Thymus (tissue), 11 donors: ENCODE measurements around the gene ITGB2. TPM values are rescaled to one million over a fixed set of nuclear protein-coding genes. Genes with fewer than 3 reads are reported as not detected.
A peak's percentile ranks its signal among the peaks of the same experiment; 100 is the strongest.

Experiments used
- DNase-seq, 9 donors: peaks; one replicate each; pipeline ENCODE4 v3.0.0-alpha.2; 2013; ENCODE audit warnings: low spot score in 9 of 9, low read depth in 6 of 9, missing footprints in 1 of 9
- H3K27ac ChIP-seq, 2 donors: one replicate each; pipeline ENCODE4 v1.5.1; 2013; ENCODE audit warnings: control low read depth in 1 of 2, low read depth in 1 of 2, low read length in 1 of 2, mild to moderate bottlenecking in 1 of 2, moderate library complexity in 1 of 2
- H3K27me3 ChIP-seq, 2 donors: one replicate each; pipeline ENCODE4 v1.5.1; 2013; ENCODE audit warnings: low read length in 1 of 2; ENCODE audit not compliant: control insufficient read depth in 2 of 2, insufficient read depth in 1 of 2
- H3K36me3 ChIP-seq, 2 donors: one replicate each; pipeline ENCODE4 v1.5.1; 2013; ENCODE audit warnings: low read length in 1 of 2, mild to moderate bottlenecking in 1 of 2, moderate library complexity in 1 of 2; ENCODE audit not compliant: control insufficient read depth in 2 of 2, insufficient read depth in 2 of 2
- H3K4me1 ChIP-seq, 2 donors: one replicate each; pipeline ENCODE4 v1.5.1; 2013; ENCODE audit warnings: low read length in 2 of 2; ENCODE audit not compliant: control insufficient read depth in 2 of 2, insufficient read depth in 2 of 2
- H3K4me3 ChIP-seq, 2 donors: one replicate each; pipeline ENCODE4 v1.5.1; 2013; ENCODE audit warnings: low read length in 2 of 2, control low read depth in 1 of 2, mild to moderate bottlenecking in 1 of 2
- H3K9me3 ChIP-seq, 2 donors: one replicate each; pipeline ENCODE4 v1.5.1; 2013; ENCODE audit warnings: low read length in 1 of 2, mild to moderate bottlenecking in 1 of 2; ENCODE audit not compliant: control insufficient read depth in 2 of 2, insufficient read depth in 1 of 2
- WGBS: extraction: QIAGEN DNeasy Blood & Tissue Kit; methylation state at CpG from one replicate; pipeline ENCODE4 v1.1.7; 2013; 5-methylcytosine and 5-hydroxymethylcytosine counted together
- polyA plus RNA-seq: library from polyadenylated mRNA; stranded (reverse); fragments of 200-250 nt; gene quantifications from one replicate; pipeline ENCODE4 v1.2.3, GENCODE V29; 2013
- total RNA-seq: library from RNA; stranded (reverse); fragments of 120-200 nt; gene quantifications from one replicate; pipeline ENCODE4 v1.2.4, GENCODE V29; 2013
- donor health status: healthy.

Gene ITGB2
- total and polyA plus RNA-seq, 2 donors = 104 to 134 TPM

DNA sequence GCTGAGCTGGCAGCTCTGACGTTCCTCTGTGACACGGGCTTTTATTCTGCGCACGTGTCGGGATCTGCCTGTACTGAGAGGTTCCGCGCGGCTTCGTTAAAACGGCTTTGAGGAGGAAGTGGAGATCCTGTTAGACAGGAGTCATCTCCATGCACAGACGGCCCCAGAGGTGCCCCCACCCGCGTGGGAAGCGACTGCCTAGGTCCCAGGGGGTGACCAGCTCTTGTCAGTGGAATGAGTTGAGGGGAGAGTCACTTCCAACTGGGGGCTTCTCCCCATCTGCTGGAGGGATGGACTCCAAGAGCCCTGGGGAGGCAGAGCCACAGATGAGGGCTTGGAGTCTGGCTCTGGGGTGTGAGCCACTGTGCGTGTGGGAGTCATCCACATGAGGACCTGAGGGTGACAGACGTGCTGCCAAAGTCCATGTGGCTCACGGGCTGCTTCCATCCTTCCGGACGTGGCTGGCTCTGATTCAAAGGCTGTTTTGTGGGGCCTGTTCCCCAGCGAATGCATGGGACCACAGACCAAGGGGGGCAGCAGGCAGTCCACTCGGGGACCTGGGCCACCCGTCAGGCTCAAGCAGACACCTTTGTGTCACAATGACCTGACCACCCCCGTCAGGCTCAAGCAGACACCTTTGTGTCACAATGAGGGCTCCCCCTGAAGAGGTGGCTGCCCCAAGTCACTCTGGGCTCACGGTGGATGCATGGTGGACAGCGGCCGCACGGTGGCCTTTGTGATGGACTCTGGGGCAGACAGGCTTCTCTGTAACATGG lies 74.0 kb downstream of the ITGB2 start:
- H3K27ac ChIP-seq = peak overlapping the region in 1 of 2 donors; percentile 14
- H3K27me3 ChIP-seq = peaks cover 0 to 30% of the 10 kb centered on the region in 2 donors
- H3K4me1 ChIP-seq = peaks cover 10 to 29% of the 10 kb centered on the region in 2 donors
- H3K4me3 ChIP-seq = peak overlapping the region in 1 of 2 donors; percentile 19
- H3K9me3 ChIP-seq = peaks cover 0 to 3% of the 10 kb centered on the region in 2 donors
- H3K36me3 ChIP-seq = peaks cover 29 to 30% of the 10 kb centered on the region in 2 donors
- DNase-seq = peak in 5 of 9 donors; percentile 33 to 75 (median 45)
- 43% methylated on average over 27 of the region's 27 CpGs for WGBS

GRCh38 chr21:44846224-44846484 lies 74.5 kb downstream of the ITGB2 start:
- Histone ChIP-seq H3K27me3 (peaks cover 0 to 30% of the 10 kb centered on the region in 2 donors), H3K4me1 (peaks cover 10 to 24% of the 10 kb centered on the region in 2 donors), H3K27ac (peak overlapping the region in 1 of 2 donors; percentile 14), H3K36me3 (peaks cover 25 to 27% of the 10 kb centered on the region in 2 donors), H3K9me3 (peaks cover 0 to 3% of the 10 kb centered on the region in 2 donors), H3K4me3 (peak overlapping the region in 1 of 2 donors; percentile 19)
- no peak for DNase-seq
- WGBS = 4% methylated on average over 1 of the region's 1 CpG

DNA sequence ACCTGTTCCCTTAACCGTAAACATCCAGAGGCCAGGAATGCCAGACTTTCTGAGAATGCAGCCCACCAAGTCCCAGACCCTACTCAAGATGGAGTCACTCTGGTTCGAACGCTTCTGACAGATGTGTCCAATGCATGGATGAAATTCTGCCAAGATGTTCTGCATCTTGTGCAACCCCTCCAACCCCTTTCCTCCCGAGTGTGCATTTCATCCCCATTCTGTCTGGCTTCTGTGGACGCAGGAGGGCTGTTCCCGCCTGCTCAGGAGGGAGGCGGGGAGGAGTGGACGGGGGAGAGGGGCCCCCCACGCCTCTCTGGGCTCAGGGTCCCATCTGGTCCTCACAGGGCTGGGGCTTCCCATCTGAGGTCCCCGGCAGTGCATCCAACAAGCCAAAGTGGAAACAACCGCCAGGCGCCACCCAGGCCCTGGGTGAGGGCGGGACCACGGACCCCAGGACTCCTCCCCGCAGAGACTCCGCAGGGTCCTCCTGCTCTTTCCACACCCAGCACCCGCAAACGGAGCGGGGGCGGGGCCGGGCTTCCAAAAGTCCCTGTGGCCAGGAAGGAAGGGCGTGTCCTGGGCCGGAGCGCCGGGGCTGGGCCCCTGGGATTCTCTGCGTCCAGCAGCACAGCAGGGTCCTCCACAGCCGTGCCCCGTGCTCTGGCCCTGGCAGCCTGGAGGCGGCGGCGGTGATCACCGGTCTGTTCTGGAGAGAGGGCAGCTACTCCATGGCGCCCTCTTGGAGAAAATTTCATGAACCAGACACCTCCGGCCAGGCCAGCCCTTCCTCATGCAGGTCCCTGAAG lies 75.1 kb downstream of the ITGB2 start:
- peaks cover 0 to 32% of the 10 kb centered on the region in 2 donors for H3K27me3 ChIP-seq
- DNase-seq = peak in 2 of 9 donors; percentile 37 to 54
- H3K4me3 ChIP-seq = peak overlapping the region; percentile 19 to 45

GRCh38 chr21:44844256-44844655 lies 76.4 kb downstream of the ITGB2 start:
- Histone ChIP-seq H3K4me1 (peaks cover 10 to 18% of the 10 kb centered on the region in 2 donors), H3K27ac (no peak overlapping the region), H3K4me3 (no peak overlapping the region), H3K27me3 (peaks cover 0 to 32% of the 10 kb centered on the region in 2 donors), H3K9me3 (peaks cover 0 to 1% of the 10 kb centered on the region in 2 donors), H3K36me3 (peaks cover 6 to 8% of the 10 kb centered on the region in 2 donors)
- WGBS = 90% methylated on average over 16 of the region's 16 CpGs
- DNase-seq = no peak

More for the DNA sequence above, 75.1 kb downstream of the ITGB2 start:
- Histone ChIP-seq H3K27ac (peak overlapping the region in 1 of 2 donors; percentile 14), H3K9me3 (peaks cover 0 to 1% of the 10 kb centered on the region in 2 donors), H3K36me3 (peaks cover 20 to 22% of the 10 kb centered on the region in 2 donors), H3K4me1 (peaks cover 10 to 22% of the 10 kb centered on the region in 2 donors)
- 11% methylated on average over 34 of the region's 34 CpGs for WGBS

DNA sequence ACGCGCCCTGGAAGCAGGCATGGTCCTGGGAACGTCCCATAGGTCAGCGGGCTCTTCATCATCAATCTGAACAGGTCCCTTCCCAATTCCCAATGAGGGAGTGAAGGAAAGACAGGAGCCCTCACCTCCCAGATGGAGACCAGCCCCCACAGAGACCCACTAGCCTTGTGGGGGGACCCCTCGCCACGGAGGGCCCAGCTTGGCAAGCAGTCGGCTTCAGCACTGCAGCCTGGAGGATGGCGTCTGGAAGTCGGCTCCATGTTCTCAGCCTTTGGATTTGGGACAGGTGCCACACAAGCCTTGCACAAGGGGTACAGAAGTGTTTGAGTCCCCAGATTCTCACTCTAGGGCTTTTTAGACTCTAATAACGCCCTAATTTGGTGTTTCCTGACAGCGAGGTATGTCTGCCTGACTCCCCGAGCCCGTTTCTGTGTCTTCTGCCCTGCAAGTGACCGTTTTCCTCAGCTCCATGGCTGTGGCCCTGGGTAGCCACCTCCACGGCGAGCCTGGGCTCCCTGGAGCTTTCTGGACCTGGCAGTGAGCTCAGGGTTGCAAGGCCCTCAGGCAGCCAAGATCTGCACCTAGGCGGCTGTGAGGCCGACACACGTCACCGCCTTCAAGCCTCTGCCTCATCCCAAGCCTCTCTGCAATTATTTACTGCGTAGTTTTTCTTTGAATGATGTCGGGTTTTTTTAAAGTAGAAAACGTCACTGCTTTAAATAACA lies 77.8 kb downstream of the ITGB2 start:
- H3K27ac ChIP-seq = no peak overlapping the region
- 87% methylated on average over 23 of the region's 23 CpGs for WGBS
- peaks cover 0 to 1% of the 10 kb centered on the region in 2 donors for H3K9me3 ChIP-seq
- peaks cover 10 to 18% of the 10 kb centered on the region in 2 donors for H3K4me1 ChIP-seq
- H3K27me3 ChIP-seq = peaks cover 0 to 32% of the 10 kb centered on the region in 2 donors
- H3K36me3 ChIP-seq = no peaks in the 10 kb centered on the region
- H3K4me3 ChIP-seq = no peak overlapping the region
- DNase-seq = no peak

DNA sequence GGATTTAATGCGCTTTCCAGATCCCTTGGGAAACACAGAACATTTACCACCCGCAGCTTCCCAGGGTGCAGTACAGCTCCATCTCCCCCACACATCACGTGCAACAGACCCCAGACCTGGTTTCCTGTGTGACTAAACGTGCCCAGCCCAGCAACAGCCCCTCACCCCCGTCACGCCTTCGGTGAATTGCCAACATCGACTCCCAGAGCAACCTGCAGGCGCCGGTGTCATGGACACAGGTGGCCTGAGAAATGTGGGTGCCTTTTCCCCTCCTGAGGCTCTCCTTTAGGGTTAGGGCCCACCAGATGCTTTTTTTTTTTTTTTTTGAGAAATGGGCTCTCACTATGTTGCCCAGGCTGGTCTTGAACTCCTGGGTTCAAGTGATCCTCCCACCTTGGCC lies 78.6 kb downstream of the ITGB2 start:
- Histone ChIP-seq H3K9me3 (peaks cover 0 to 1% of the 10 kb centered on the region in 2 donors), H3K4me3 (no peak overlapping the region), H3K36me3 (no peaks in the 10 kb centered on the region), H3K27me3 (peaks cover 0 to 32% of the 10 kb centered on the region in 2 donors), H3K27ac (no peak overlapping the region), H3K4me1 (peaks cover 10 to 18% of the 10 kb centered on the region in 2 donors)
- 92% methylated on average over 10 of the region's 10 CpGs for WGBS
- no peak for DNase-seq

GRCh38 chr21:44840771-44841170 lies 79.9 kb downstream of the ITGB2 start:
- H3K36me3 ChIP-seq = no peaks in the 10 kb centered on the region
- peaks cover 1 to 6% of the 10 kb centered on the region in 2 donors for H3K4me1 ChIP-seq
- H3K9me3 ChIP-seq = no peaks in the 10 kb centered on the region
- H3K4me3 ChIP-seq = no peak overlapping the region
- H3K27ac ChIP-seq = no peak overlapping the region
- no peak for DNase-seq
- WGBS = 94% methylated on average over 11 of the region's 11 CpGs
- H3K27me3 ChIP-seq = peaks cover 0 to 23% of the 10 kb centered on the region in 2 donors

GRCh38 chr21:44838951-44839350 lies 81.7 kb downstream of the ITGB2 start:
- H3K4me1 ChIP-seq = no peaks in the 10 kb centered on the region

More at GRCh38 chr21:44838951-44839350, 81.7 kb downstream of the ITGB2 start:
- no peaks in the 10 kb centered on the region for H3K36me3 ChIP-seq
- H3K9me3 ChIP-seq = no peaks in the 10 kb centered on the region
- H3K27ac ChIP-seq = no peak overlapping the region
- H3K4me3 ChIP-seq = no peak overlapping the region
- H3K27me3 ChIP-seq = peaks cover 0 to 9% of the 10 kb centered on the region in 2 donors
- 97% methylated on average over 9 of the region's 9 CpGs for WGBS
- DNase-seq = no peak
